ENCODE results near the gene TNNT1. TPM values are rescaled to one million over a fixed set of nuclear protein-coding genes. Genes with fewer than 3 reads are reported as not detected.

Gene TNNT1
- total RNA-seq, 1 experiment from 2014 or later: 228 TPM

GRCh38 chr19:55086730-55087541 is 62.1 kb downstream of the TNNT1 start:
- Histone ChIP-seq H3K27ac (no peak overlapping the region), H3K4me3 (no peak overlapping the region), H3K4me2 (no peak overlapping the region), H3K79me2 (ENCODE audit: low read depth) (no peaks in the 10 kb centered on the region), H3K27me3 (ENCODE audit: insufficient read depth, low read depth) (no peaks in the 10 kb centered on the region), H3F3A (ENCODE audit: insufficient read depth, low read depth) (peaks cover 77% of the 10 kb centered on the region), H2AFZ (no peak overlapping the region), H4K20me1 (ENCODE audit: insufficient read depth) (peaks cover 12% of the 10 kb centered on the region), H3K36me3 (ENCODE audit: low read depth) (peaks cover 13% of the 10 kb centered on the region), H3K9me3 (ENCODE audit: insufficient read depth, low read depth) (no peaks in the 10 kb centered on the region), H3K4me1 (replicated peaks; ENCODE audit: insufficient read depth) (no peaks in the 10 kb centered on the region), H3K9me2 (ENCODE audit: insufficient read depth) (no peaks in the 10 kb centered on the region)
- POLR2A ChIA-PET (ENCODE audit: unreplicated experiment): interaction anchor here (0.6 kb wide), 1 partner anchor 18 kb away, joined by 3 read pairs; no protein-coding TSS in a partner anchor
- intact Hi-C loops (cut with micrococcal nuclease; ENCODE audit: unreplicated experiment): no loop called here
- CTCF ChIA-PET: interaction anchor here (0.6 kb wide), 1 partner anchor 542 kb away, joined by 16 read pairs; no protein-coding TSS in a partner anchor
- DNase-seq: peak in 1 of 2 experiments; percentile 3
- TF ChIP-seq CTCF (conservative IDR thresholded peaks at IDR 0.05) (no peak), EZH2 (IDR thresholded peaks at IDR 0.05; ENCODE audit: low read depth) (no peak)
- BruUV-seq (replicated peaks): no TSS peak

GRCh38 chr19:55085923-55086715 is 62.9 kb downstream of the TNNT1 start:
- peak in 1 of 2 experiments; percentile 22 for DNase-seq
- ChIA-PET CTCF (no interaction called here), POLR2A (ENCODE audit: unreplicated experiment) (interaction anchor here (0.6 kb wide), 1 partner anchor 17 kb away, joined by 3 read pairs; no protein-coding TSS in a partner anchor)
- Histone ChIP-seq H3F3A (ENCODE audit: insufficient read depth, low read depth) (peaks cover 75% of the 10 kb centered on the region), H3K9me3 (ENCODE audit: insufficient read depth, low read depth) (no peaks in the 10 kb centered on the region), H3K4me2 (no peak overlapping the region), H3K79me2 (ENCODE audit: low read depth) (no peaks in the 10 kb centered on the region), H3K27ac (no peak overlapping the region), H4K20me1 (ENCODE audit: insufficient read depth) (peaks cover 12% of the 10 kb centered on the region), H3K4me3 (no peak overlapping the region), H3K4me1 (replicated peaks; ENCODE audit: insufficient read depth) (no peaks in the 10 kb centered on the region), H3K9me2 (ENCODE audit: insufficient read depth) (no peaks in the 10 kb centered on the region), H3K36me3 (ENCODE audit: low read depth) (peaks cover 16% of the 10 kb centered on the region), H3K27me3 (ENCODE audit: insufficient read depth, low read depth) (no peaks in the 10 kb centered on the region), H2AFZ (no peak overlapping the region)
- intact Hi-C loops (cut with micrococcal nuclease; ENCODE audit: unreplicated experiment): no loop called here
- TF ChIP-seq EZH2 (IDR thresholded peaks at IDR 0.05; ENCODE audit: low read depth) (no peak), CTCF (conservative IDR thresholded peaks at IDR 0.05) (no peak)
- no TSS peak for BruUV-seq (replicated peaks)

- POLR2A ChIA-PET (ENCODE audit: unreplicated experiment): interaction anchor here (0.5 to 0.6 kb wide), 2 partner anchors 72 to 657 kb away, joined by 4 to 7 read pairs; no protein-coding TSS in a partner anchor
- H3F3A ChIP-seq (ENCODE audit: insufficient read depth, low read depth): peaks cover 76% of the 10 kb centered on the region
- DNase-seq: peak in 1 of 2 experiments; percentile 5
- intact Hi-C loops (cut with micrococcal nuclease; ENCODE audit: unreplicated experiment): no loop called here
- no peaks in the 10 kb centered on the region for H3K9me2 ChIP-seq (ENCODE audit: insufficient read depth)
- TF ChIP-seq CTCF (conservative IDR thresholded peaks at IDR 0.05) (no peak), EZH2 (IDR thresholded peaks at IDR 0.05; ENCODE audit: low read depth) (no peak)
- no peak overlapping the region for H2AFZ ChIP-seq
- BruUV-seq (replicated peaks): no TSS peak
- peaks cover 12% of the 10 kb centered on the region for H4K20me1 ChIP-seq (ENCODE audit: insufficient read depth)
- H3K27me3 ChIP-seq (ENCODE audit: insufficient read depth, low read depth): no peaks in the 10 kb centered on the region
- H3K4me2 ChIP-seq: no peak overlapping the region
- H3K36me3 ChIP-seq (ENCODE audit: low read depth): peaks cover 16% of the 10 kb centered on the region
- no peak overlapping the region for H3K27ac ChIP-seq
- CTCF ChIA-PET: no interaction called here
- H3K4me1 ChIP-seq (replicated peaks; ENCODE audit: insufficient read depth): no peaks in the 10 kb centered on the region
- H3K4me3 ChIP-seq: no peak overlapping the region
- H3K79me2 ChIP-seq (ENCODE audit: low read depth): no peaks in the 10 kb centered on the region
- no peaks in the 10 kb centered on the region for H3K9me3 ChIP-seq (ENCODE audit: insufficient read depth, low read depth)
Measured at GRCh38 chr19:55084416-55084815, 64.6 kb downstream of the TNNT1 start.
